ENCODE data around the gene CRB1. TPM values are rescaled to one million over a fixed set of nuclear protein-coding genes. Genes with fewer than 3 reads are reported as not detected.
A peak's percentile ranks its signal among the peaks of the same experiment; 100 is the strongest.

The CRB1 gene
- total RNA-seq, 1 experiment from 2014 or later = not detected

DNA sequence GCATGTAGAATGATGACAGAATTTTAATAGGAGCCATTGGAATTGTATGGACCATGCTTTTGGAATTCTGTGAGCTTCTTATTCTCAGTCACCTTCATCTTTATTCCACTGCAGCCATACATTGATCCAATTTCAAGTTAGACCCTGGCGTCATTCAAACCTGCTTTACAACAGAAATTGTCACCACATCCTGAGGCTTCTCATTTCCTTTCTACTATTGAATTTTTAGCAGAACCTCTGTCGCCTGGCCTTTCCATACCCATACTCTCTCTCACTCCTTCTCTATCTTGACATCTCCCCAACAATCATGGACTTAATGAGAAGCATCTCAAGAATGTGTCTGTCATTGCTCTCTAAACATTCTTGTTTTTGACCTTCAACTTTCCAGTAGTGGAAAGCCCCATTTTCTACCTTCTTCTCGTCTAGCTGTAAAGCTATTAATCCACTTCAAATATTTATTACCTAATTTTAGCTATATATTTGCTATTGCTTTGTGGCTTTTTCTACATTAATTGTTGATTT, 74.1 kb downstream of the CRB1 start:
- Histone ChIP-seq H3K4me1 (replicated peaks; ENCODE audit: insufficient read depth) (no peaks in the 10 kb centered on the region), H3K79me2 (ENCODE audit: low read depth) (no peaks in the 10 kb centered on the region), H3K36me3 (ENCODE audit: low read depth) (no peaks in the 10 kb centered on the region), H3K4me3 (no peak overlapping the region), H3K9me2 (ENCODE audit: insufficient read depth) (no peaks in the 10 kb centered on the region), H4K20me1 (ENCODE audit: insufficient read depth) (no peaks in the 10 kb centered on the region), H3K27me3 (ENCODE audit: insufficient read depth, low read depth) (no peaks in the 10 kb centered on the region), H2AFZ (no peak overlapping the region), H3K4me2 (no peak overlapping the region), H3F3A (ENCODE audit: insufficient read depth, low read depth) (no peaks in the 10 kb centered on the region), H3K27ac (no peak overlapping the region), H3K9me3 (ENCODE audit: insufficient read depth, low read depth) (no peaks in the 10 kb centered on the region; the same call in 1 of the 2 replicates)
- ChIA-PET CTCF (no interaction called here), POLR2A (ENCODE audit: unreplicated experiment) (interaction anchor here (0.8 kb wide), 1 partner anchor 1661 kb away, joined by 7 read pairs; no protein-coding TSS in a partner anchor)
- TF ChIP-seq EZH2 (IDR thresholded peaks at IDR 0.05; ENCODE audit: low read depth) = no peak
- TF ChIP-seq, protein P1, sequence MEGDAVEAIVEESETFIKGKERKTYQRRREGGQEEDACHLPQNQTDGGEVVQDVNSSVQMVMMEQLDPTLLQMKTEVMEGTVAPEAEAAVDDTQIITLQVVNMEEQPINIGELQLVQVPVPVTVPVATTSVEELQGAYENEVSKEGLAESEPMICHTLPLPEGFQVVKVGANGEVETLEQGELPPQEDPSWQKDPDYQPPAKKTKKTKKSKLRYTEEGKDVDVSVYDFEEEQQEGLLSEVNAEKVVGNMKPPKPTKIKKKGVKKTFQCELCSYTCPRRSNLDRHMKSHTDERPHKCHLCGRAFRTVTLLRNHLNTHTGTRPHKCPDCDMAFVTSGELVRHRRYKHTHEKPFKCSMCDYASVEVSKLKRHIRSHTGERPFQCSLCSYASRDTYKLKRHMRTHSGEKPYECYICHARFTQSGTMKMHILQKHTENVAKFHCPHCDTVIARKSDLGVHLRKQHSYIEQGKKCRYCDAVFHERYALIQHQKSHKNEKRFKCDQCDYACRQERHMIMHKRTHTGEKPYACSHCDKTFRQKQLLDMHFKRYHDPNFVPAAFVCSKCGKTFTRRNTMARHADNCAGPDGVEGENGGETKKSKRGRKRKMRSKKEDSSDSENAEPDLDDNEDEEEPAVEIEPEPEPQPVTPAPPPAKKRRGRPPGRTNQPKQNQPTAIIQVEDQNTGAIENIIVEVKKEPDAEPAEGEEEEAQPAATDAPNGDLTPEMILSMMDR (conservative IDR thresholded peaks at IDR 0.05) = no peak
- no peak for DNase-seq
- no TSS peak for BruUV-seq (replicated peaks)
- intact Hi-C loops (cut with micrococcal nuclease; ENCODE audit: unreplicated experiment) = no loop called here

DNA sequence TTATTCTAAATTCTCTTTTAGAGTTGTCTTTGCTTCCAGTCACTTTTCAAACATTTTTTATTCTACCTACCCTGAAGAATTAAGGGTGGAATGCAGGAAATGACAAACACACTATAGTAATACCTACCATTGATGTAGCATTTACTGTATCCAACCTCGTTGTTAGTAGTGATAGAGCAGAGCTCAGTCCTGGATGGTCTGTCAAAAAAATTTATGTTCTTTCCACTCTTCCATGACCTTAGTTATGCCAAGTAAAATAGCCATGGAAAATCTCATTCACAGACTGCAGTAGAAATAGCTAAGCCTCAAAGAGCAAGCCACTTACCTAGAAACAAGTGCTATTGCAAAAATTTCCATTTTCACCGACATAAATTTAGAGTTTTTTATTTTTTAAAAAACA, 74.6 kb downstream of the CRB1 start:
- ChIA-PET POLR2A (ENCODE audit: unreplicated experiment) (interaction anchor here (0.8 kb wide), 1 partner anchor 1660 kb away, joined by 7 read pairs; no protein-coding TSS in a partner anchor), CTCF (no interaction called here)
- Histone ChIP-seq H3K27me3 (ENCODE audit: insufficient read depth, low read depth) (no peaks in the 10 kb centered on the region), H3K27ac (no peak overlapping the region), H3K4me1 (replicated peaks; ENCODE audit: insufficient read depth) (no peaks in the 10 kb centered on the region), H3K9me3 (ENCODE audit: insufficient read depth, low read depth) (no peaks in the 10 kb centered on the region; the same call in 1 of the 2 replicates), H3K4me2 (no peak overlapping the region), H3F3A (ENCODE audit: insufficient read depth, low read depth) (no peaks in the 10 kb centered on the region), H2AFZ (no peak overlapping the region), H3K79me2 (ENCODE audit: low read depth) (no peaks in the 10 kb centered on the region), H3K9me2 (ENCODE audit: insufficient read depth) (no peaks in the 10 kb centered on the region), H4K20me1 (ENCODE audit: insufficient read depth) (no peaks in the 10 kb centered on the region), H3K36me3 (ENCODE audit: low read depth) (no peaks in the 10 kb centered on the region), H3K4me3 (no peak overlapping the region)
- no peak for DNase-seq
- intact Hi-C loops (cut with micrococcal nuclease; ENCODE audit: unreplicated experiment) = no loop called here
- TF ChIP-seq, protein P1 (conservative IDR thresholded peaks at IDR 0.05) = no peak
- no peak for TF ChIP-seq EZH2 (IDR thresholded peaks at IDR 0.05; ENCODE audit: low read depth)
- BruUV-seq (replicated peaks) = no TSS peak

DNA sequence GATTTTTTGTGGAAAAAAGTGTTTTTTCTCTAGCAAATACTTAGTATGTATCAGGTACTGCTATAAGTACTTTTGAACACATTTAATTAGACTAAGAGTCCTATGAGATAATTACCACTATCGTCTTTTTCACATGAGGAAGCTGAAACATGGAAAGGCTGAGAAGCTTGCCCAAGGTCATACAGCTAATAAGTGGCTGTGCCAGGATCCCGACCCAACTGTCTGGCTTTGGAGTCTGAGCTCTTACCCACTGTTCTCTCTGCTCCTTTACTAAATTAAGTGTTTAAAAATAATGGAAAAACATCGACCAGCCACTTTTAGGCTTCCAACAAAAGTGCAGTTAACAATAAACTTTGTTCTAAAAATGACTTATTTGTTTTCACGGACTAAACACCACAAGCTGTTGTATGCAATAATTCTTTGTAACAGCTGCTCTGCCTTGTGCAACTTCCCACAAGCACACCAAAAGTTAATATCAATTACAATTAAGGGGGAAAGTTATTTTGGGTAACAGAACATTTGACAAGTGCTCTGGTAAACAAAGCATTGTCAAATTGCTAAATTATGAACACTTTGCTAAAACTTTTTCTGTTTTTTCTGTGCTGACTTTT, 75.7 kb downstream of the CRB1 start:
- Histone ChIP-seq H3K4me1 (replicated peaks; ENCODE audit: insufficient read depth) (no peaks in the 10 kb centered on the region), H3K27me3 (ENCODE audit: insufficient read depth, low read depth) (no peaks in the 10 kb centered on the region), H4K20me1 (ENCODE audit: insufficient read depth) (no peaks in the 10 kb centered on the region), H3K9me3 (ENCODE audit: insufficient read depth, low read depth) (no peaks in the 10 kb centered on the region), H3K9me2 (ENCODE audit: insufficient read depth) (no peaks in the 10 kb centered on the region), H3K79me2 (ENCODE audit: low read depth) (no peaks in the 10 kb centered on the region), H3K4me2 (no peak overlapping the region), H3F3A (ENCODE audit: insufficient read depth, low read depth) (no peaks in the 10 kb centered on the region), H3K4me3 (no peak overlapping the region), H2AFZ (peak overlapping the region; percentile 69; the same call in 1 of the 2 replicates), H3K36me3 (ENCODE audit: low read depth) (no peaks in the 10 kb centered on the region), H3K27ac (no peak overlapping the region)
- ChIA-PET POLR2A (ENCODE audit: unreplicated experiment) (no interaction called here), CTCF (no interaction called here)
- no TSS peak for BruUV-seq (replicated peaks)
- no peak for TF ChIP-seq EZH2 (IDR thresholded peaks at IDR 0.05; ENCODE audit: low read depth)
- TF ChIP-seq, protein P1 (conservative IDR thresholded peaks at IDR 0.05) = no peak
- DNase-seq = no peak
- intact Hi-C loops (cut with micrococcal nuclease; ENCODE audit: unreplicated experiment) = no loop called here

Data from PC-9 (cell line).